ENCODE data around the gene DEAF1. TPM values are rescaled to one million over a fixed set of nuclear protein-coding genes. Genes with fewer than 3 reads are reported as not detected.

The DEAF1 gene
- total and polyA plus RNA-seq, 2 of the 13 experiments (the other 11 are each of a cell fraction or from before 2014, with no cell fraction given), result 22.3 to 29.6 TPM

DNA sequence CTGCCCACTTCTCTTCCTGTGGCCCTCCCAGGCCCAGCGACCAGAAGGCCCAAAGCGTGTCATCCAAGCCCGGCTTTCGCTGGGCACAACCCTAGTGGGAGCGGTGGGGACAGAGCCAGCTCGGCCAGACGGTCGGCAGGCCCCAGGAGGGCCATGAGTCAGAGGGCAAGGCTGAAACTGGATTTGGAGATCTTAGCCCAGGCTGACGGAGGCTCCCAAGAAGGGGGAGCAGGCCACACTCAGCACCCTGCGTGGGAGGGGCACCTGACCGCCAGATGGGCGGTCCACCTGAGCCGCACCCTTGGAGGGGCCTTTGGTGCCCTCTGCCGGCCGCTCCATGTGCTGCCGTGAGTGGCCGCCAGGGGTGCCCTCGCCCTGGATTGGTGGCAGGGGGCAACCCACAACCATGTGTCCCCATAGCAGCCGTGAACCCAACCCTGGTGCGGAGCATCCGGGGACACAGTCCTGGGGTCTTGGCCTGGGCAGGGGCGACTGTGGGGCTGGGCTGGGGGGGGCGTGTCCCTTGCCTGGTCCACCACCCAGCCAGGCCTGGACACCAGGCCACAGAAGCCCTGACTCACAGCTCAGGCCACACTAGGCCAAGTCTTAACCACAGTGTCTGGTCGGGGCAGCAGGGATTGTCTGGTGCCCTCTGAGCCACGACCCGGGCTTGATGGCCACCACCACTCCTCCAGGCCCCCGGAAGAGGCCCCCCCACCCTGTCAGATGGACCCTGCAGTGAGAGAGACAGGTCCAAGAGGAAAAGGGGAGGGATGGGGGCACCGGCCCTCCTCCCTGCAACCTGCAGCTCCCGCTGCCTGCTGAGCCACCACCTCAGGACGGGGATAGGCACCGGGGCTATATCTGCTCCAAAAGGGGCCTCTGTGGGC is 33.1 kb upstream of the DEAF1 start (continued):
- no peak for TF ChIP-seq KIAA2018 (CRISPR knock-in tag; IDR thresholded peaks at IDR 0.05; ENCODE audit: borderline replicate concordance)
- TF ChIP-seq SPEN (CRISPR knock-in tag; IDR thresholded peaks at IDR 0.05; ENCODE audit: low read depth), result peak; percentile 76
- no peak; the same call in 1 of the 2 replicates for TF ChIP-seq NR2F2 (IDR thresholded peaks at IDR 0.05; ENCODE audit: borderline replicate concordance, low read depth)
- TF ChIP-seq TOPORS (CRISPR knock-in tag; IDR thresholded peaks at IDR 0.05), result peak; percentile 74; the same call in 1 of the 2 replicates
- peak; percentile 84 for TF ChIP-seq ZFX (CRISPR knock-in tag; IDR thresholded peaks at IDR 0.05; ENCODE audit: low read depth)
- peak; percentile 52; the same call in 1 of the 2 replicates for TF ChIP-seq ZSCAN5A (CRISPR knock-in tag; IDR thresholded peaks at IDR 0.05; ENCODE audit: borderline replicate concordance)
- no peak for TF ChIP-seq DNMT3B (CRISPR knock-in tag; conservative IDR thresholded peaks at IDR 0.05)
- peak; percentile 60; the same call in 1 of the 2 replicates for TF ChIP-seq ZNF121 (CRISPR knock-in tag; IDR thresholded peaks at IDR 0.05)
- TF ChIP-seq TBX3 (IDR thresholded peaks at IDR 0.05; ENCODE audit: borderline replicate concordance), result no peak
- 0 out of 2 replicates have a peak, but pooled peaks have one; percentile 17 for TF ChIP-seq ZNF800 (CRISPR knock-in tag; IDR thresholded peaks at IDR 0.05)
- peak; percentile 93 for TF ChIP-seq CSRNP1 (CRISPR knock-in tag; IDR thresholded peaks at IDR 0.05)
- peak; percentile 80; the same call in 1 of the 2 replicates for TF ChIP-seq ZNF326 (CRISPR knock-in tag; IDR thresholded peaks at IDR 0.05; ENCODE audit: borderline replicate concordance)
- no peak for TF ChIP-seq SUZ12 (IDR thresholded peaks at IDR 0.05; ENCODE audit: low read depth, low read length)
- peak; percentile 63 for TF ChIP-seq ZNF317 (CRISPR knock-in tag; IDR thresholded peaks at IDR 0.05)
- TF ChIP-seq ZNF264 (CRISPR knock-in tag; IDR thresholded peaks at IDR 0.05), result 0 out of 2 replicates have a peak, but pooled peaks have one; percentile 36
